GM19023 (cell line): ENCODE results near the gene UPF2.
"Not testable (repeated sequence)": the region's sequence is repeated elsewhere in the genome, so short reads cannot be mapped to it uniquely, and the experiment has no call there.

Source experiments
- ATAC-seq: cut with Tn5 transposase; IDR thresholded peaks from one replicate; pipeline ENCODE4 v1.9.1; 2021; ENCODE audit warnings: mild to moderate bottlenecking, moderate library complexity; ENCODE audit not compliant: unreplicated experiment

Gene UPF2

GRCh38 chr10:11908536-11908935 is 134.1 kb downstream of the UPF2 start:
- no peak for ATAC-seq

DNA sequence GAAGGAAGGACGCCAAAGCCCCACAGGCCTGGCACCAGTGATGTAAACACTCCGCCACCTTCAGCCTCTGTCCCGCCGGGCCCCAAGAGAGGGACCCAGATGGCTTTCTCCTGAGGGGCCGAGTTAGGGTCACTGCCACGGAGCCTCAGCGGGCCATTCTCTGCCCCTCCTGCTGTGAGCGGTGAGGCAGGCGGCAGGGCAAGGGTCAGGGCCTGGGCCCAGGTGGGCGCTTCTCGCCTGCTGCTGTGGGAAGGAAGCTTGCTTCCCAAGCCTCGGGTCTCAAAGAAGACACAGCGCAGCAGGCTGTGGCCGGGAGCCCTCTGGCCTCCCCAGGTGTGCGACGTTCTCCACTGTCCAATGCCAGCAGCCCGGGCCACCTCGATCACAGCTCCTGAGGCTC is 134.7 kb downstream of the UPF2 start:
- no peak for ATAC-seq

DNA sequence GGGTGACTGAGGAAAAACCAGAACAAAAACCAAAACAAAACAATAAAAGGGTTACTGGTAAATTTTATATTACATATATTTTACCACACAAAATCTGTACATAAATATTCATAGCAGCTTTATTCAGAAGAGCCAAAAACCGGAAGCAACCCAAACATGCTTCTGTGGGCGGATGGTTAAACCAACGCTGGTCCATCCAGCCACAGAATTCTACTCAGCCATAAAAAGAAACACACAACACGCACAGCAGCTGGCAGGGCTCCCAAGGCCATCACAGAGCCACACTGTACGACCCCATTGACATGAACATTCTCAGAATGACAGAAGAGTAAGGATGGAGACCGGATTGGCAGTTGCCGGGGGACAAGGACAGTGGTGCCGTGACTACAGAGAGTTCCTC is 135.9 kb downstream of the UPF2 start:
- no peak for ATAC-seq

GRCh38 chr10:11902646-11903045 is 140.0 kb downstream of the UPF2 start:
- ATAC-seq = no peak

DNA sequence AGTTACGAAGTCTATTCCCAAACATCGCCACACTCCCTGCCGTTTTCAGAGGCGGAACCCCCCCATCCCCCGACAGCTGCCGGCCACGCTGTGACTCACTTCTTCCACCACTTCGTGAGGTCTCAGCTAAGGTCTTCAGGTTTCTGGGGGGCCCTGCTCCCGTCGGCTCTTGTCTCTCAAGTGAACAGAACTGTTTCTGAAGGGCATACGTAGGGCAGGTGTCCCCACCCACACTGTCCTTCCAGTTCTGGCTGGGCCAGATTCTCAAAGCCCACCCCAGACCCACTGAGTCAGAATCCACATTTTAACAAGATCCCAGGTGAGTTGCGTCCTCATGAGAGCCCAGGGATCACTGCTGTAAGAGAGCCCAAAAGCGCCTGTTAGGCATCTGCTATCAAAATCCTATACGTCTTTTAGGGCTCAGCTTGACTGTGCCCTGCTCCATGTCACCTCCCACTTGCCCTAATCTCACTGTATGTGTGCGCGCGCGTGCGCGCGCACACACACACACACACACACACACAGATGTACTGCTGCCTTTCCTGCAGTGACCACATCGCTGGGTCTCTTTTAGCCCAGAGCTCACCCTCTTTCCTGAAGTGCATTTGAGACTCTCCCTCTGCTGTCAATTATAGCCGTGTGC is 140.7 kb downstream of the UPF2 start:
- no peak for ATAC-seq

DNA sequence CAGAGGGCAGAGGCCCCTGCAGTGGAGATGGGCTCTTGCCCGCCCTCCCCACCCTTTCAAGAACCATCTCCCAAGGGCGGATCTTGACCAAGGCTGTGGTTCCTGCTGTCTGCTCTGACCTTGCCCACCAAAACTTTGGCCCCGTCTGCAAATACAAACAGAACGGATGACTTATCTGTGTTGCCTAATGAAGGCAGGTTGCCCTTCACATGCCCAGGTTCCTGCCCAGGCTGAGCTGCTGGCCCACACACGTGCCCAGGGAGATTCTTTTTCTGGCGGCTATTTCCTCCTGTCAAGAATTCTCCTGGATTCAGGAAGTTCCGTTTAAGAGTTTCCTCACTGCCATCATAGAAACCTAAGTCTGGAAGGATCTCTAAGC is 141.2 kb downstream of the UPF2 start:
- ATAC-seq = no peak

- no peak for ATAC-seq
These were observed 141.6 kb downstream of the UPF2 start for GRCh38 chr10:11901036-11901301.

DNA sequence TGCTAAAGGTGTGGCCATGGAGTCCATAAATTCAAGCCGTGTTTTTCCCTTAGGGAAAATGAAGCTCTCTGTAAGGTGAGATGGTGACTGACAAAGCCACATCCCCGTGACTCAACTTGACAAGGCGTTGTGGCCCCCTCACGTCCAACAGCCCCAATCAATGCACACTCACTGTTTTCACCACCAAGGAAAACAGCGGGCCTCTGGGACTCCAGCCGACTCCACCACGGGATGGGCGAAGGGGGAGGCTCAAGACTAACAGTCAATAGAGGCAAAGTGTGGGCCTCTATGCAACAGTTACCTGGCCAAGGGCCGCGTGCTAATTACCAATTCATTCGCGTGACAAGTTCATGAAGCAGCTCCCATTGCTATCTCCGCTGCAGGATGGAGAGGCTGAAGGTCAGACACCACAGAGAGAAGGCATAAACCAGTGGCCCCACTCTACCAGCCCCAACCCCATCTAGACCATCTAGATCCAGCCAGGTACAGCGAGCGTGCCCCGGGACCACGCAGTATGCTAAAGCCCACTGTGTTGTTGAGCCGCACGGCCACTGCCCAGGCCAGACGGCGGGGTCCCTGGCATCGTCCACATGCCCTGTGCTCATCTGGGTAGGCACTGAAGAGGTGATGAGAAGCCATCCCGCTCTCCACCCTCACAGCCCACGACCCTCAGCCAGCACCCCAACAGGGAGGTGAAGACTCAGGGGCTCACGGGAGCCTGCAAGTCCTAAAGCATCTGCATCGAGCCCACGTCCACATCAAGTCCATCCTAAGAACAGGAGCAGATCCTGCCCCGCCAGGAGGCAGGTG is 143.3 kb downstream of the UPF2 start:
- no peak for ATAC-seq

DNA sequence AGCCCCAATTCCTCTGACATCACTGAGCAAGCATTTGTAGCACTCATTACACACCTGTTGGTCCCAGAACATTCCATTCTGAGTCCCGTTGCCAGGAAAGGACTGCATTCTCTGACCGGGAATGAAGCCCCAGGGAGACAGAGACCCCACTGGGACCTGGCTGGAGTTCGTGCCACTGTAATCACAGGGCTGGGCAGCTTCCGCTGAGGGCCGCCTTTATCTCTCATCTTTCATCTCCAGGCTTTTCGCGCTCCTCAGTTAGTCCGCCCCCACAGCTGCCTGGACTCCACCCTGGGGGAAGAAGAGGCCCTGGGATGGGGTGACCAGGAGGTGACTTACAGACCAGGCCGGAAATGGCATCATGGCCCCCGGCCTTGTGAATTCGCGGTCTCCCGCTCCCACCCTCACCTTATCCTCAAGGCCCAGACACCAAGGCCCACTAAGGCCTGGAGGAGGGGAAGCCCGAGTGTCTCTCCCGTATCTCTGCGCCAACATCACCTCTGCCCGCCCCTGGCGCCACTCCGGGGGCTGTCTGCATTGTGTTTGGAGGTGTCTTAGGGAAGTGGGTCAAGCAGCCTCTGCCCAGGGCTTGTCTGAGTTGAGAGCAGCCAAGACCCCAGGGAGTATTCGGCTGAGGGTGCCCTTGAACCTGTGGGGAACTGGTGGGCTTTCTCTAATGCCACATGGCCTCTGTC is 144.1 kb downstream of the UPF2 start:
- ATAC-seq = no peak

GRCh38 chr10:11898033-11898371 is 144.6 kb downstream of the UPF2 start:
- ATAC-seq = no peak

- no peak for ATAC-seq
These were observed 145.9 kb downstream of the UPF2 start for GRCh38 chr10:11896549-11897200.

- ATAC-seq = no peak
These were observed 147.0 kb downstream of the UPF2 start for GRCh38 chr10:11895598-11895997.

DNA sequence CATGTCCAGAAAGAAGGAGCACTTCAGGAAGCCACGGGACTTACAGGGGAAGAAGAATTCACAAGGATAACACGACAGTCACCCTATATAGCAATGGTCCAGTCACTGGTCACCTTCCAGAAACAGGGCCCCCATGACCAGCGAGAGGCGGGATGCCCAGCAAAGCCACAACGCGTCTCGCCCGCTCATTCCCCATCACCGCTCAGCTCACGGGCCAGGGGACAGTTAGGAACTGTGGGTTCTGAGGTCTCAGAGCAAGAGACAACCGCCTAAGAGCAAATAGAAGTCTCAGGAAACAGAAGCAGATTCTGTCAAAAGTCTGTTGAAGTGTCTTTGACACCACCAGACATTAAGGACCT is 147.5 kb downstream of the UPF2 start:
- ATAC-seq = no peak

- no peak for ATAC-seq
These were observed 148.1 kb downstream of the UPF2 start for GRCh38 chr10:11894381-11895107.

DNA sequence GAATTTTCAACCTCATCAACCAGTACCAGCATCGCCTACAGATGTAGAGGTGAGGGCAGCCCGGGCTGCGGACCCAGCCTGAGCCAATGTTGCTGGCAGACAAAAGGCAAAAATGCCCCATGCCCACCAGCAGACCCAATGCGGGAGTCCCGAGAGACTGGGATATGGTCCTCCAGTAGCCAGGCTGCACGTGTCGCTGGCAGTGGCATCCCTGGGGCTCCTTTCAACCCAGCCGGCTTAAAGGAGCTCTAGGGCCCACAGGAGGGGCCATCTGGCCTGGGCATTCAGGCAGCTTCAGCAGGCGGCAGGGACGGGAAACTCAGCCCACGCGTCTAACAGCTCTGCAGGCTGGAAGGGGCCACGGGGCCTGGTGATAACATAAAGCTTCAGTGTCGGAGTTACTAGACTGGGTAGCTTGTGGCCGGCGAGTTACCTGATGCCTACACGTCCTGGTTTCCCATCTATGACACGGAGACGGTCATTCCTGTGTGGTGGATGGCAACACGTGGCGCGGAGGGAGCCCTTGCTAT is 148.8 kb downstream of the UPF2 start:
- no peak for ATAC-seq

GRCh38 chr10:11891776-11892486 is 150.7 kb downstream of the UPF2 start:
- ATAC-seq = no peak

DNA sequence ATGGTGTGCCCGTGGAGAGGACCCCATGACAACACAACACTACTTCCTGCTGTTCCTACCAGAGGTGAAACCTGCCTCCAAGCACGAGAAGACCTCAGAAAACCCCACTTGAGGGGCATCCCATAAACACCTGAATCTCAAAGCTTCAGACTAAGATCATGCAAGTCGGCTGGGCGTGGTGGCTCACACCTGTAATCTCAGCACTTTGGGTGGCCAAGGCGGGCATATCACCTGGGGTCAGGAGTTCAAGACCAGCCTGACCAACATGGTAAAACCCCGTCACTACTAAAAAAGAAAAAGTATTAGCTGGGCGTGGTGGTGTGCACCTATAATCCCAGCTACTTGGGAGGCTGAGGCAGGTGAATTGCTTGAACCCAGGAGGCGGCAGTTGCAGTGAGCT is 153.3 kb downstream of the UPF2 start:
- ATAC-seq = not testable (repeated sequence)

DNA sequence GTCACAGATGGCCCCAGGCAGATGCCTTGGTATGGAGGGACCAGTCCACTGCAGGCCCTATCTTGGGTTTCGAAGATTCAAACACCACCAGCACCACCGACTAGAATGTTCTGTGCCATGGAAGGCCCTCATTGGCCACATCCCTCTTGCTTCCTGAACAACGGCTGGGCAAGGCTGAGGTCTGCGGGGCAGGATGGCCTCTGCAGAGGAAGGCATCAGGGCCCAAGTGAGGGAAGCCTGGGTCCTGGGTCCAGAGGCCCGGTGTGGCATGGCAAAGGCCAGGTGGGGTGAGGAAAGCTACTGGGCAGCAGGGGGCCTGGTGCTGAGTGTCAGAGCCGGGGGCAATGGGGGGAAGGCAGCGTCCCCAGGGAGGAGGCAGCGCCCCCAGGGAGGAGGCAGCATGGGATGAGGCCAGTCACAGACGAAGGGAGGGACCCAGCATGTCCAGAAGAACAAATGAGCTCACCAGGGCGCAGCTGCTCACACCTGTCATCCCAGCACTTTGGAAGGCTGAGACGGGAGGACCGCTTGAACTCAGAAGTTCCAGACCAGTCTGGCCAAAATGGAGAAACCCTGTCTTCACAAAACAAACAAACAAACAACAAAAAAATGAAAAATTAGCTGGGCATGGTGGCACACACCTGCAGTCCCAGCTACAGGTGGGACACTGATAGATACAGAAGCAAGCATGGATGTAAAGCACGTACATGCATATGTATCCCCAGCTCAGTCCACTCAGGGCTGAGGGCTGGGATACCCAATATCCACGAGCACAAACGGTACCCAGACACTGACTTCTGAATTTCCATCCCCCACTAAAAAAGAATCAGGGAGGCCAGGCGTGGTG is 155.0 kb downstream of the UPF2 start:
- ATAC-seq = peak; percentile 19

DNA sequence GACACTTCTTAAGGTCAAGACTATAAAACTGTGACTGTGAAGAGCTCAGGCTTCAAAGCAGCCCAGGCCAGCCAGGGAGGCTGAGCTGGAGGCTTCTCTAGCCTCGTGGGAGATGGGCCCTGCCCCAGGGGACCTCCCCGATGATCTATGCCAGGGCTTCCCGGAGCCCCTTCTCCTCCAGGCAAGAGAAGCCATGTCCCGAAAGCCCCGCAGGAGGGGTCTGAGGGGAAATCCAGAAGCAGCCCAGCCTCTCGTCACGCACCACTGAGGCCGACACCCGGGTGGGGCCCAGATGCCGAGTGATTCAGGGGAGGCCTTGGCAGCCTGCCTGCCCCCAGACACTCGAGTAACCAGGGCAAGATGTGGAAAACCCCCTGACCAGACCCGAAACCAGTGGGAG is 155.8 kb downstream of the UPF2 start:
- ATAC-seq = peak; percentile 52

- no peak for ATAC-seq
These were observed 156.5 kb downstream of the UPF2 start for GRCh38 chr10:11886138-11886474.
